Endodermal cell (in vitro differentiated cells): ENCODE results near the gene FAM78A. TPM values are rescaled to one million over a fixed set of nuclear protein-coding genes. Genes with fewer than 3 reads are reported as not detected.

Experiments used
- DNase-seq: peaks from one replicate; pipeline ENCODE4 v3.0.0-alpha.2; 2017
- H3K27ac ChIP-seq: 2 replicates; pipeline ENCODE4 v1.5.1; 2013; ENCODE audit warnings: mild to moderate bottlenecking, low read depth, low read length, moderate library complexity
- H3K27me3 ChIP-seq: 2 replicates; pipeline ENCODE4 v1.6.1; 2013; ENCODE audit warnings: mild to moderate bottlenecking, low read length, moderate library complexity; ENCODE audit not compliant: insufficient read depth, control insufficient read depth, poor library complexity, severe bottlenecking
- H3K36me3 ChIP-seq: 2 replicates; pipeline ENCODE4 v1.7.0; 2013; ENCODE audit warnings: mild to moderate bottlenecking, low read length, moderate library complexity; ENCODE audit not compliant: control insufficient read depth, insufficient read depth
- H3K4me1 ChIP-seq: one replicate; pipeline ENCODE4 v1.7.0; 2013; ENCODE audit warnings: low read length; ENCODE audit not compliant: control insufficient read depth, insufficient read depth
- H3K4me3 ChIP-seq: 2 replicates; pipeline ENCODE4 v1.5.1; 2013; ENCODE audit warnings: mild to moderate bottlenecking, low read length, moderate library complexity
- H3K9ac ChIP-seq: 2 replicates; pipeline ENCODE4 v1.6.1; 2013; ENCODE audit warnings: mild to moderate bottlenecking, low read length, moderate library complexity; ENCODE audit not compliant: poor library complexity, severe bottlenecking; ENCODE audit errors: extremely low read depth
- H3K9me3 ChIP-seq: 2 replicates; pipeline ENCODE4 v1.6.1; 2013; ENCODE audit warnings: mild to moderate bottlenecking, low read length, moderate library complexity; ENCODE audit not compliant: control insufficient read depth
- H3K27ac Mint-ChIP-seq: 2 replicates; pipeline ENCODE4 v1.8.0; 2020; ENCODE audit warnings: mixed read lengths
- H3K27me3 Mint-ChIP-seq: 2 replicates; pipeline ENCODE4 v1.8.0; 2021; ENCODE audit warnings: mild to moderate bottlenecking, mixed read lengths; ENCODE audit not compliant: insufficient read depth
- H3K36me3 Mint-ChIP-seq: 2 replicates; pipeline ENCODE4 v1.8.0; 2020; ENCODE audit warnings: low read depth, mixed read lengths
- H3K4me1 Mint-ChIP-seq: 2 replicates; pipeline ENCODE4 v1.8.0; 2020; ENCODE audit warnings: mixed read lengths
- H3K4me3 Mint-ChIP-seq: 2 replicates; pipeline ENCODE4 v1.8.0; 2020; ENCODE audit warnings: mild to moderate bottlenecking, moderate library complexity, mixed read lengths
- H3K9me3 Mint-ChIP-seq: 2 replicates; pipeline ENCODE4 v1.8.0; 2020; ENCODE audit warnings: mild to moderate bottlenecking, mixed read lengths
- CTCF ChIP-seq: fragments of 200-600 bp; sonication (generic); conservative IDR thresholded peaks from 2 replicates; pipeline ENCODE4 v1.5.0; 2021; ENCODE audit warnings: antibody characterized with exemption, mild to moderate bottlenecking
- WGBS, 2 experiments: methylation state at CpG; one replicate each; pipeline versions ENCODE4 v1.1.5 to v1.1.7; 2013; ENCODE audit warnings: missing lambda C conversion rate in 2 of 2, mixed read lengths in 1 of 2; ENCODE audit not compliant: insufficient coverage in 1 of 2, insufficient read length in 1 of 2; 5-methylcytosine and 5-hydroxymethylcytosine counted together
- total RNA-seq, 2 donors: library from RNA; stranded (reverse); fragmentation: NEBNext Ultra II Directional in 1 of 2; extraction: Animal tissue kit (Norgen Biotek cat#: 25700) in 1 of 2; gene quantifications; 2 replicates in 1 of 2; 3 replicates in 1 of 2; pipeline ENCODE4 v1.2.1, GENCODE V29; 2021

The FAM78A gene
- total RNA-seq, 2 donors from 2014 or later, result 5.5 to 5.6 TPM

GRCh38 chr9:131273856-131274673 is 2.2 kb downstream of the FAM78A start:
- H3K27me3 Mint-ChIP-seq, result peaks cover 16% of the 10 kb centered on the region
- Histone ChIP-seq H3K4me3 (no peak overlapping the region), H3K27ac (no peak overlapping the region), H3K27me3 (peaks cover 16% of the 10 kb centered on the region), H3K4me1 (no peaks in the 10 kb centered on the region), H3K36me3 (no peaks in the 10 kb centered on the region), H3K9me3 (no peaks in the 10 kb centered on the region), H3K9ac (no peak overlapping the region)
- DNase-seq, result no peak
- H3K36me3 Mint-ChIP-seq, result no peaks in the 10 kb centered on the region
- peak overlapping the region; percentile 38 for H3K4me3 Mint-ChIP-seq
- H3K27ac Mint-ChIP-seq, result no peak overlapping the region
- TF ChIP-seq CTCF, result no peak
- H3K4me1 Mint-ChIP-seq, result peaks cover 18% of the 10 kb centered on the region
- WGBS, 2 experiments, result 86 to 91% methylated on average over 11 to 13 of the region's 13 CpGs
- H3K9me3 Mint-ChIP-seq, result no peaks in the 10 kb centered on the region

- peaks cover 19% of the 10 kb centered on the region for H3K4me1 Mint-ChIP-seq
- peaks cover 16% of the 10 kb centered on the region for H3K27me3 Mint-ChIP-seq
- H3K27ac ChIP-seq, result no peak overlapping the region
- 95 to 99% methylated on average over 13 to 22 of the region's 22 CpGs for WGBS, 2 experiments
- no peaks in the 10 kb centered on the region for H3K36me3 ChIP-seq
- H3K27me3 ChIP-seq, result peaks cover 16% of the 10 kb centered on the region
- H3K27ac Mint-ChIP-seq, result no peak overlapping the region
- H3K4me3 ChIP-seq, result no peak overlapping the region
- H3K9ac ChIP-seq, result no peak overlapping the region
- H3K9me3 Mint-ChIP-seq, result no peaks in the 10 kb centered on the region
- H3K9me3 ChIP-seq, result no peaks in the 10 kb centered on the region
- H3K4me3 Mint-ChIP-seq, result no peak overlapping the region
- no peak for TF ChIP-seq CTCF
- H3K4me1 ChIP-seq, result no peaks in the 10 kb centered on the region
- H3K36me3 Mint-ChIP-seq, result no peaks in the 10 kb centered on the region
- no peak for DNase-seq
These were observed 3.0 kb downstream of the FAM78A start for GRCh38 chr9:131273146-131273855.

GRCh38 chr9:131272212-131272611 is 4.1 kb downstream of the FAM78A start:
- Mint-ChIP-seq H3K9me3 (no peaks in the 10 kb centered on the region), H3K36me3 (no peaks in the 10 kb centered on the region), H3K4me3 (no peak overlapping the region), H3K27me3 (peaks cover 16% of the 10 kb centered on the region), H3K27ac (no peak overlapping the region), H3K4me1 (peaks cover 17% of the 10 kb centered on the region)
- no peaks in the 10 kb centered on the region for H3K36me3 ChIP-seq
- H3K9me3 ChIP-seq, result no peaks in the 10 kb centered on the region
- H3K4me1 ChIP-seq, result no peaks in the 10 kb centered on the region
- H3K27me3 ChIP-seq, result peaks cover 14% of the 10 kb centered on the region
- no peak for DNase-seq
- H3K4me3 ChIP-seq, result no peak overlapping the region
- H3K9ac ChIP-seq, result no peak overlapping the region
- H3K27ac ChIP-seq, result no peak overlapping the region
- WGBS, 2 experiments, result 95 to 100% methylated on average over 2 to 3 of the region's 3 CpGs
- no peak for TF ChIP-seq CTCF
